PC-3 (cell line): ENCODE results near the gene RASL12.

ENCODE experiments used
- CTCF ChIP-seq: fragments of 300-600 bp; sonication (generic); conservative IDR thresholded peaks from 2 replicates; pipeline ENCODE4 v1.5.1; 2017; ENCODE audit warnings: antibody characterized with exemption, low read depth, mild to moderate bottlenecking, low read length
- EZH2 ChIP-seq: fragments of 300-600 bp; sonication (generic); IDR thresholded peaks from one replicate; pipeline ENCODE4 v1.6.1; 2017; ENCODE audit warnings: antibody characterized with exemption, mild to moderate bottlenecking, low read length; ENCODE audit not compliant: unreplicated experiment
- EZH2phosphoT487 ChIP-seq: fragments of 300-600 bp; sonication (generic); IDR thresholded peaks from 2 replicates; pipeline ENCODE4 v1.6.1; 2018; ENCODE audit warnings: mild to moderate bottlenecking, antibody characterized with exemption, low read length, borderline replicate concordance

- TF ChIP-seq EZH2 (no peak), CTCF (no peak), EZH2phosphoT487 (no peak)
Measured at GRCh38 chr15:65062726-65063125, 5.1 kb downstream of the RASL12 start.
